Neutrophil (primary cell): Measurements from ENCODE around the gene CHD9.

ENCODE experiments used
- H3K27ac ChIP-seq: fragments of 200-600 bp; sonication (generic); 2 replicates; pipeline ENCODE4 v1.5.1; 2016; ENCODE audit warnings: mild to moderate bottlenecking, moderate library complexity
- H3K27me3 ChIP-seq: fragments of 200-600 bp; sonication (generic); 2 replicates; pipeline ENCODE4 v1.6.0; 2016; ENCODE audit warnings: mild to moderate bottlenecking
- H3K36me3 ChIP-seq: fragments of 200-600 bp; sonication (generic); 2 replicates; pipeline ENCODE4 v1.5.1; 2017
- H3K4me1 ChIP-seq, 2 experiments: fragments of 200-600 bp in 1 of 2; sonication (generic) in 1 of 2; 1 replicate in 1 of 2; 2 replicates in 1 of 2; pipeline versions ENCODE4 v1.5.1 to v1.6.1; 2013 to 2016; ENCODE audit warnings: low read depth in 1 of 2, low read length in 1 of 2, mild to moderate bottlenecking in 1 of 2, moderate library complexity in 1 of 2; ENCODE audit not compliant: control insufficient read depth in 1 of 2, insufficient read depth in 1 of 2
- H3K4me3 ChIP-seq, 2 experiments: fragments of 200-600 bp in 1 of 2; sonication (generic) in 1 of 2; 1 replicate in 1 of 2; 2 replicates in 1 of 2; pipeline ENCODE4 v1.5.1; 2013 to 2016; ENCODE audit warnings: low read depth in 1 of 2, low read length in 1 of 2, mild to moderate bottlenecking in 1 of 2, moderate library complexity in 1 of 2
- H3K9me3 ChIP-seq: fragments of 200-600 bp; sonication (generic); 2 replicates; pipeline ENCODE4 v1.5.1; 2016
- TF ChIP-seq, protein P1 (sequence below): fragments of 200-600 bp; sonication (generic); IDR thresholded peaks from 2 replicates; pipeline ENCODE4 v1.5.1; 2016; ENCODE audit warnings: antibody characterized with exemption

The CHD9 gene

DNA sequence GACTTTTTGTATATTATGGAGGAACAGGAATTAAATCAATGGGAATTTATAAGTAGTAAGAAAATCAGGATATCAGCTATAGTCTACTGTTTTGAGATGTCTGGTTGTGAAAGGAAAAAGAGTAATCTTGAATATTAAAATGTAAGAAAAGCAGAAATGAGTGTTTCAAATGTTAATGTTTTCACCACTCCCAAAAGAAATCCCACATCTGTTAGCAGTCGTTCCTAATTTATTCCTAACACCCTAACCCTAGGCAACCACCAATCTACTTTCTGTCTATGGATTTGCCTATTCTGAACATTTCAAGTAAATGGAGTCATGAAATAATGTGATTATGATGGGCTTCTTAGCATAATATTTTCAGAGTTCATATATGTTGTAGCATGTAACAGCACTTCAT is 133.0 kb downstream of the CHD9 start:
- Histone ChIP-seq H3K36me3 (no peaks in the 10 kb centered on the region), H3K9me3 (no peaks in the 10 kb centered on the region), H3K4me3 (no peak overlapping the region), H3K4me1 (no peaks in the 10 kb centered on the region), H3K27me3 (no peaks in the 10 kb centered on the region), H3K27ac (no peak overlapping the region)
- TF ChIP-seq, protein P1, sequence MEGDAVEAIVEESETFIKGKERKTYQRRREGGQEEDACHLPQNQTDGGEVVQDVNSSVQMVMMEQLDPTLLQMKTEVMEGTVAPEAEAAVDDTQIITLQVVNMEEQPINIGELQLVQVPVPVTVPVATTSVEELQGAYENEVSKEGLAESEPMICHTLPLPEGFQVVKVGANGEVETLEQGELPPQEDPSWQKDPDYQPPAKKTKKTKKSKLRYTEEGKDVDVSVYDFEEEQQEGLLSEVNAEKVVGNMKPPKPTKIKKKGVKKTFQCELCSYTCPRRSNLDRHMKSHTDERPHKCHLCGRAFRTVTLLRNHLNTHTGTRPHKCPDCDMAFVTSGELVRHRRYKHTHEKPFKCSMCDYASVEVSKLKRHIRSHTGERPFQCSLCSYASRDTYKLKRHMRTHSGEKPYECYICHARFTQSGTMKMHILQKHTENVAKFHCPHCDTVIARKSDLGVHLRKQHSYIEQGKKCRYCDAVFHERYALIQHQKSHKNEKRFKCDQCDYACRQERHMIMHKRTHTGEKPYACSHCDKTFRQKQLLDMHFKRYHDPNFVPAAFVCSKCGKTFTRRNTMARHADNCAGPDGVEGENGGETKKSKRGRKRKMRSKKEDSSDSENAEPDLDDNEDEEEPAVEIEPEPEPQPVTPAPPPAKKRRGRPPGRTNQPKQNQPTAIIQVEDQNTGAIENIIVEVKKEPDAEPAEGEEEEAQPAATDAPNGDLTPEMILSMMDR: no peak

DNA sequence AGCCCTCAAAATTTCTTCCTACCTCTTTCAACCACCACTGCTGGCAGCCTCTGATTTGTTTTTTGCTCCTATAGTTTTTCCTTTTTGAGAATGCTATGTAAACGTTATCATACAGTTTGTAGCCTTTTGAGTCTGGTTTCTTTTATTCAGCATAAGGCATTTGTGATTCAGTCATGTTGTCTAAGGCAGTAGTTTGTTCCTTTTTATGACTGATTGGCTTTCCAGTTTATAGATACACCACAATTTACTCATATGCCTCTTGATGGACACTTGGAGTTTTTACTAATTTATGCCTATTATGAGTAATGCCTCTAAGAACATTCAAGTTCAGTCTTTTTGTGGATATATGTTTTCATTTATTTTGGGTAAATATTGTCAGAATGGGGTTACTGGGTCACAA is 136.6 kb downstream of the CHD9 start:
- Histone ChIP-seq H3K4me3 (no peak overlapping the region), H3K27me3 (no peaks in the 10 kb centered on the region), H3K4me1 (no peaks in the 10 kb centered on the region), H3K36me3 (no peaks in the 10 kb centered on the region), H3K27ac (no peak overlapping the region), H3K9me3 (no peaks in the 10 kb centered on the region)
- TF ChIP-seq, protein P1: no peak

DNA sequence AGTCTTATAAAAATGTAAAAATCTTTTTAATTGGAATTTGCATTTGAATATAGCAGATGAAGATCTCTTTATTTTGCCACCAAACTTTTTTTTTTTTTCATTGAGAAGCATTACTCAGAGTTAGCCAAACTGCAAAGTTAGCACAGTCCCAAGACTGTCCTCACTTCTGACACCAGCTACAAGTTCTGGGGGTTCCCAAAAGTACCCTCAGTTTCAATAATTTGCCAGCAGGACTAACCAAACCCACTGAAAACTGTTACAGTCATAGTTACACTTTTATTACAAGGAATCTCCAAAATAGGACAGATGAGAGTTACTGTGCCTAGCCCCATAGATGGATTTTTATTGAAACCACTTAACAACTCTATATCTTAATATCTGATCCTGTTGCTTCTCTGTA is 144.1 kb downstream of the CHD9 start:
- no peaks in the 10 kb centered on the region for H3K4me1 ChIP-seq
- TF ChIP-seq, protein P1: no peak
- H3K27me3 ChIP-seq: no peaks in the 10 kb centered on the region
- H3K27ac ChIP-seq: no peak overlapping the region
- H3K4me3 ChIP-seq: no peak overlapping the region
- H3K9me3 ChIP-seq: no peaks in the 10 kb centered on the region
- H3K36me3 ChIP-seq: no peaks in the 10 kb centered on the region

- Histone ChIP-seq H3K4me1 (no peaks in the 10 kb centered on the region), H3K36me3 (no peaks in the 10 kb centered on the region), H3K27ac (no peak overlapping the region), H3K27me3 (no peaks in the 10 kb centered on the region), H3K9me3 (no peaks in the 10 kb centered on the region), H3K4me3 (no peak overlapping the region)
- TF ChIP-seq, protein P1: no peak
Observed at GRCh38 chr16:53201900-53202299, 147.1 kb downstream of the CHD9 start.

DNA sequence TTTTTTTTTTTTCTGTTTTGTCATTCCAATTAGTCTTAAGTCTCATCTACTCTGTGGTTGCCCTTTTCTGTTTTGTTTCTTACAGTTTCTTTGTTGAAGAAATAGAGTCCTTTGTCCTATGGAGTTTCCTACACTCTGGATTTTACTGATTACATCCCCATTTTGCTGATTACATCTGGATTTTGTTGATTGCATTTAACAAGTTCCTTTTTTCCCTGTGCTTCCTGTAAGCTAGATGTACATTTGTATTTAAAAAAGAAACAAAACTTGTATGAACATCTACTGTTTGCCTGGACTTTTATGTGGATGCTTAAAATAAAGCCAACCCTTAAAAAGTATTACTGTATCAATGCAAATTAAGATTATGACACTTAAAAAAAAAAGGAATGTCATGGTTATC is 147.6 kb downstream of the CHD9 start:
- TF ChIP-seq, protein P1: no peak
- Histone ChIP-seq H3K4me3 (no peak overlapping the region), H3K27ac (no peak overlapping the region), H3K27me3 (no peaks in the 10 kb centered on the region), H3K9me3 (no peaks in the 10 kb centered on the region), H3K36me3 (no peaks in the 10 kb centered on the region), H3K4me1 (no peaks in the 10 kb centered on the region)
